ENCODE measurements around the gene AK2.
A peak's percentile ranks its signal among the peaks of the same experiment; 100 is the strongest.
"Not testable (repeated sequence)": the region's sequence is repeated elsewhere in the genome, so short reads cannot be mapped to it uniquely, and the experiment has no call there.

Gene AK2

GRCh38 chr1:33036526-33037503, at the start of gene AK2:
Gene AK2 (minus strand): TSS chr1:33036883. CDS start chr1:33036828, 55 bp downstream.
- DNase-seq (ENCODE audit: low read depth in 2 of 2, low spot score in 1 of 2): peak; percentile 66 to 79

GRCh38 chr1:33086384-33086850, 49.7 kb upstream of the AK2 start:
- DNase-seq (ENCODE audit: low read depth in 2 of 2, low spot score in 1 of 2): no peak

GRCh38 chr1:33085332-33085731, 48.6 kb upstream of the AK2 start:
- no peak for DNase-seq (ENCODE audit: low read depth in 2 of 2, low spot score in 1 of 2)

DNA sequence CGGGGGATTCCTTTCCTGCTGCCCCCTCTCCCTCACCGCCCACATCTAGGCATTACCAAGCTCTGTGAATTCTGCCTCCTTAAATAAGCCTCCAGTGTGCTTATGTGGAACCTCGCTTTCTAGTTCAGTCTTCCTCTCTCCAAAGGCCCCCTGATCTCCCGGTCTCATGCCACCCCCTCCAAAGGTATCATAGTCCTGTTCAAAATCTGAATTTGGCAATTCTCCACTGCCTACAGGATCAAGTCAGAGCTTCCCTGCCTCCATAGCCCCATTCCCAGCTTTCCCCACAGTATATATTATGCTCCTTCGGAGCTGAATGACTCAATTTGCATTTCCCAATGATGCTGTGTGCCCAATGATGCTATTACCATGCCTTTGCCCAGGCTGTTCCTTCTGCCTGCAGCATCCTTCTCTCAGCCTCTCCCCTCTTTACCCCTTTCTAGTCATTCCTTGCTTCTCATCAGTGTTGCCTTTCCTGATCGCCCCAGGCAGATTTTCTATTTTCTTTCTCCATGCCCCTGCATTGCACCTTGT, 46.0 kb upstream of the AK2 start:
- DNase-seq (ENCODE audit: low read depth in 2 of 2, low spot score in 1 of 2): no peak

DNA sequence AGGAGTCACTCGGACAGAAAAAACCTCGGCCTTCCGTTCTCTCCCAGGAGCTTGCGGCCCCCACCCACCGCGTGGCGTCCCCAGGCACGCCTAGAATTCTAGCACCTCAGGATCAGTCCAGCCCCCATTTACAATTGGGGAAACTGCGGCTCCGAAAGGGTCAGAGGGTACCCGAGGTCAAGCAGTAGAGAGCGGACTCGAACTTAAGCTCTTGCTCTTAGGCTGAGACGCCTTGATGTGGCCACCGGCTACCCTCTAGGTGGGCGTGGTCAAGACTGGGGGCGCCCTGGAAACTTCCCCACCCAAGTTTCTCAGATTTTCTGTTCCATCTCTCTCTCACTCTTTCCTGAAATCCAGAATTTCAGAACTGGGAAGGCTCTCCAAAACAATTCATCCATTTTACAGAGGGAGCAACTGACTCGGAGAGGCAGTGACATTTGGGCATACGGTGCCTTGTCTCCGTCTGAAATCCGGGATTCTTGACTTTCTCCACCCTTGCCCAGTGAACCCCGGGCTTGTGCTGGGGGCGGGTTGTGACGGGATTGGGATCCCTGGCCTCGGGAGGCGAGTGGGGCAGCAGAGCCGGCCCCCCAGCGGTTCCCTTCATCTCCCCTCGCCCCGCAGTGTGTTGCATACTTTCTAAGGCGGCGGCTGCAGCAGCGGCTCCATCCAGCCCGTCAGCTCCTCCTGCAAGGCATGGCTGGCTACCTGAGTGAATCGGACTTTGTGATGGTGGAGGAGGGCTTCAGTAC, 45.0 kb upstream of the AK2 start:
- DNase-seq (ENCODE audit: low read depth in 2 of 2, low spot score in 1 of 2): no peak

- DNase-seq (ENCODE audit: low read depth in 2 of 2, low spot score in 1 of 2): peak; percentile 96 to 99
Observed at GRCh38 chr1:33080885-33081553, 44.3 kb upstream of the AK2 start, which contains the start of gene AZIN2. Gene AZIN2 (plus strand): TSS chr1:33081153. CDS start chr1:33082250, 1,097 bp downstream.

DNA sequence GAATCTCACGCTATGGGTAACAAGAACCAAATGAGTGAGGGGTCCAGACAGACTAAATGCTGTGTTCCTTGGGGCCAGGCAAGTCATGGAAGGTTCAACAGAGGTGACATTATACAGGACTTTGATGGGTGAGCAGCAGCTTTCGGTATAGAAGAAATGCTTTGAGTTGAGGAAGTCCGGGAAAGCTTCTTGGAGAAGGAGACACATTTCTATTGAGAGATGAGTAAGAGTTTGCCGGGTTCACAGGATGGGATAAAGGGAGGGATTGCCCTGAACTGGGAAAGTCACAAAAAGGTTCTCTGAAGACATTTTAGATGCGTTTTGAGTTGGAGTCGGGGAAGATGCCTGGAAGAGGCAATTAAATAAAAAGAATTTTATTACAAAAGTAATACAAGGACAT, 43.7 kb upstream of the AK2 start:
- no peak for DNase-seq (ENCODE audit: low read depth in 2 of 2, low spot score in 1 of 2)

DNA sequence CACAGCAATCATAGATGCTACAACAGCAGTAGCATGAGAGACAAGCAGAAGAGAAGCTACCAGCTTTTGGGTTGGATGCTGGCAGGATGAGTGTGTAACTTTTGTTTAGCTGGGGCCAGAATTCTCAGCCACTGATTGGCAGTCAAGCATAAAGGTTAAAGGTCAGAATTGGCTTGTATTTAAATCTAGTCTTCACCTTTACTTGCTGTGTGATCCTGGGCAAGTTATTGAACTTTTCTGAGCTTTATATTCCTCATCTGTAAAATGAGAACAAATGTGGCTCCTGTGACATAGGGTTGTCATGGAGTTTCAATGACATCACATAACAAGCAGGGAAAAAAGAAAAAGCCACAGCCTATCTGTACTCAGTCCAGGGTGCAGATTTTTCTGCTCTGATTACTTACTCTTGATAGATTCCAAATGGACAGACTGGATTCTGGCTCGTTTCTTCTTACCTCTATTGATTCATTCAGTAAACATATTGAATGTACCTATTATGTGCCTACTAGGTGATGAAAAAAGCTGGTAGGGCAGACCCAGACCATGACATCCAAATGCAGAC, 41.4 kb upstream of the AK2 start:
- no peak for DNase-seq (ENCODE audit: low read depth in 2 of 2, low spot score in 1 of 2)

- no peak for DNase-seq (ENCODE audit: low read depth in 2 of 2, low spot score in 1 of 2)
Observed at GRCh38 chr1:33074193-33074945, 37.7 kb upstream of the AK2 start.

DNA sequence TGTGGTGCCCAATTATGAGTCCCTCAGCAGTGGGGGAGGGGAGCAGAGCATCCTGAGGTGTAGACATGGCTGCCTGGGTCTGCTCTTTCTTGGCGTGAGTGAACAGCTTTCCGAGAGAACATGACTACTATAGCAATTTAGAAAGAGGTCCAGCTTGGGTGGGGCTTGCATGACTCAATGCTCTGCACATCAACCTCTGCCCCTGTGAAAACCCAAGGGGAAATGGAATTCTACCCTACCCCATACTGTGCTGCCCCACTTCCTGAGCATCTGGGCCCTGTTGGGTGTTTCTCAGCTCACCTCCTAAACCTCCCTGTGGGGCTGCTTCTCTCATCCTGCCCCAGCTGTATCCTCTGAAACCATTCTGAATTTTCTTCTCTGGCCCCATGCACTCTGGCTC, 36.0 kb upstream of the AK2 start:
- DNase-seq (ENCODE audit: low read depth in 2 of 2, low spot score in 1 of 2): no peak

DNA sequence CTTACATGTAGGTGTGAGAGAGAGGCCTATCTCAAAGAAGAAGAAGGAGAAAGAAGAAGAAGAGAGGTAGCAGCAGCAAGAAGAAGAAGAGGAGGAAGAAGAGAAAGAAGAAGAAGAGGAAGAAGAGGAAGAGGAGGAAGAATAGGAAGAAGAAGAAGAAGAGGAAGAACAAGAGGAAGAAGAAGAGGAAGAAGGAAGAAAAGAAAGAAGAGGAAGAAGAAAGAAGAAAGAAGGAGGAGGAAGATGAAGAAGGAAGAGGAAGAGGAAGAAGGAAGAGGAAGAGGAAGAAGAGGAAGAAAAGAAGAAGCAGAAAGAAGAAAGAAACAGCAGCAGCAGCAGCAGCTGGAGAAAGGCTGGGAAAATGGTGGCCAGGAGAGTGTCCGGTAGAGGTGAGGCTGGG, 33.9 kb upstream of the AK2 start:
- DNase-seq (ENCODE audit: low read depth in 2 of 2, low spot score in 1 of 2): no peak

DNA sequence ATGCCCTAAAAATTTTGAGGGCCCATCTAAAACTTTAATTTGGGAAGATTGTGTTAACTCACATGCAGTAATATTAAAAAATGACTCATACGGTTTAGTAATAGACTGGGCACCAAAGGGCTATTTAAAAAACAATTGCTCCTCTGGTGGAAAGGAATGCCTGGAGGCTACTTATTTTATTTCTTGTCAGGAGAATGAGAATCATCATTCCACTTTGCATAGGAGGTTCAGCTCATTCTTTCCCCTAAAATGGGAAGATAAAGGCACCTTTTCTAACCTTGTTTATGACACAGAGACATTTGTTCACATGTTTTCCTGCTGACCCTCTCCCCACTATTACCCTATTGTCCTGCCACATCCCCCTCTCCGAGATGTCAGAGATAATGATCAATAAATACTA, 31.4 kb upstream of the AK2 start:
- DNase-seq (ENCODE audit: low read depth in 2 of 2, low spot score in 1 of 2): not testable (repeated sequence)

GRCh38 chr1:33066477-33066876, 29.8 kb upstream of the AK2 start:
- not testable (repeated sequence) for DNase-seq (ENCODE audit: low read depth in 2 of 2, low spot score in 1 of 2)

GRCh38 chr1:33065301-33065700, 28.6 kb upstream of the AK2 start:
- DNase-seq (ENCODE audit: low read depth in 2 of 2, low spot score in 1 of 2): no peak

DNA sequence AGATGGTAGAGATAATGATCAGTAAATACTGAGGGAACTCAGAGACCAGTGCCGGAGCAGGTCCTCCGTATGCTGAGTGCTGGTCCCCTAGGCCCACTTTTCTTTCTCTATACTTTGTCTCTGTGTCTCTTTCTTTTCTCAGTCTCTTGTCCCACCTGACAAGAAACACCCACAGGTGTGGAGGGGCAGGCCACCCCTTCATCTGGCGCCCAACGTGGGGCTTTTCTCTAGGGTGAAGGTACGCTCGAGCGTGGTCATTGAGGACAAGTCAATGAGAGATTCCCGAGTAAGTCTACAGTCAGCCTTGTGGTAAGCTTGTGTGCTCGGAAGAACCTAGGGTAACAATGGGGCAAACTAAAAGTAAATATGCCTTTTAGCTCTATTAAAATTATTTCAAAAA, 27.6 kb upstream of the AK2 start:
- not testable (repeated sequence) for DNase-seq (ENCODE audit: low read depth in 2 of 2, low spot score in 1 of 2)

- no peak for DNase-seq (ENCODE audit: low read depth in 2 of 2, low spot score in 1 of 2)
Observed at GRCh38 chr1:33061834-33062233, 25.2 kb upstream of the AK2 start.

DNA sequence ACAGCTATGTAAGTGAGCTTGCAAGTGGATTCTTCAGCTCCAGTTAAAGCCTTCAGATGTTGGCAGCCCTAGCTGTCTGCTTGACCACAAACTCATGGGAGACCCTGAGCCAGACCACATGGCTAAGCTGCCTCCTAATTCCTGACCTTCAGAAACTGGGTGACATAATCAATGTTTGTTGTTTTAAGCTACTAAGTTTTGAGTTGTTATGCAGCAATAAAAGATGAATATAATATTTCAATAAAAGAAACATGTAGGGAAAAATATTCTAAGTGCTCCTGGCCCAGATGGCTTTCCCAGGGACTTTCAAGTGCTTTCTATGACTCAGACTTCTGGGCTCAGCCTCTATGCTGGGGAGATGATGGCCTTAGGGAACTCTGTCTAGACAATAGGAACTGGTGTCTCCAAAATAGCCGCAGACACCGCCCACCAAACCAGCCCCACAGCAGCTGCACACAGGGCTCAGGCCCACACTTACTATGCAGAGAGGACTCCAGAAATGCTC, 23.9 kb upstream of the AK2 start:
- DNase-seq (ENCODE audit: low read depth in 2 of 2, low spot score in 1 of 2): no peak

- no peak for DNase-seq (ENCODE audit: low read depth in 2 of 2, low spot score in 1 of 2)
Observed at GRCh38 chr1:33057095-33057494, 20.4 kb upstream of the AK2 start.

- no peak for DNase-seq (ENCODE audit: low read depth in 2 of 2, low spot score in 1 of 2)
Observed at GRCh38 chr1:33056426-33056825, 19.7 kb upstream of the AK2 start.

Measured in stimulated activated CD8-positive, alpha-beta memory T cell treated with anti-CD3 and anti-CD28 coated beads, Interleukin-4, amount 100 ng/mL, for 1 hour (primary cell).